ENCODE measurements around the gene NEURL3.
A peak's percentile ranks its signal among the peaks of the same experiment; 100 is the strongest.
"Not testable (repeated sequence)": the region's sequence is repeated elsewhere in the genome, so short reads cannot be mapped to it uniquely, and the experiment has no call there.

NEURL3 gene

DNA sequence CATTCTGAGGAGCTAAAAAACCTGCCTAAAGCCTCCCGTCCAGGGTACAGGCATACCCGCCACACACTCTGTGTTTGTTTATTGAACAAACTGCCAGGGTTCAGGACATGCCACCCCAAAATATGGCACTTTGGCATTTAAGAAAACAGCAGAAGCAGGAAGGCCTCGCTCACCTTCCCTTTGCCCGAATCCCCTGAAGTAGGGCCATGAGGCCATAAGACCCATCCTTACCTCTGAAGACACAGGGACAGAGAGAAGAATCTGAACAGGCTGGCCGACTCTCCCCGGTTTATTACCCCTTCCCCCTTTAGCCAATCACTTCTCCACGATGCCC is 1.7 kb upstream of the NEURL3 start:
- no peak for DNase-seq (ENCODE audit: low spot score)

DNA sequence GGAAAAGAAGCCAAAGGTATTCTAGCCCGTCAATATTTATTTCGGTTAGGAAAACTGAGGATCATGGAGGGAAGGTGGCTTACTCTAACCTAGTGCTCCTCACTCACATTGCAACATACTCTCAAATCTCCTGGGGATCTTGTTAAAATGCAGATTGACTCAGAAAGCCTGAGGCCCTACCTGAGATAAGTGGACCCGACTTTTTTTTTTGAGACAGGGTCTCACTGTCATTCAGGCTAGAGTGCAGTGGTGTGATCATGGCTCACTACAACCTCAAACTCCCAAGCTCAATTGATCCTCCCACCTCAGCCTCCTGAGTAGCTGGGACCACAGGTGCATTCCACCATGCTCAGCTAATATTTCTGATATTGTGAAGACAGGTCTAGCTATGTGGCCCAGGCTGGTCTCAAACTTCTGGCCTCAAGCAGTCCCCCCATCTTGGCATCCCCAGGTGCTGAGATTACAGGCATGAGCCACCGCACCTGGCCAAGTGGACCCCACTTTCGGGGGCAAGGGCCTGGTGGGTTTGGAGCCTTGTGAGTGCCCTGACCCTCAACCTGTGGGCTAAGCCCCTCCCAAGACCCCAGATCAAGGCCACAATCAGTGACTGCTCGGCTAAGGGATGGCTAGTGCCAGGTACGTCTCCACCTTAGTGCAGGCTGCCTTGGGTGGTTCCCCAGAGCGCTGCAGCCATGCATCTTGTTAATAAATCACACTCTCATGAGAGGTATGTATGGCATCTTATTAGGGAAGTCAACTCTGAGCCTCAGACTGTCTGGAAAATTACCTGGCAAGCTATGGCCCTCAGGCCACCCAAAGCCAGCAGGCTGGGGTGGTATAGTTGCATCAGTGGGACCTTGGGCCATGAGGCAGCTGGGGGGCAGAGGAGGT is 1.1 kb upstream of the NEURL3 start:
- no peak for DNase-seq (ENCODE audit: low spot score)

DNA sequence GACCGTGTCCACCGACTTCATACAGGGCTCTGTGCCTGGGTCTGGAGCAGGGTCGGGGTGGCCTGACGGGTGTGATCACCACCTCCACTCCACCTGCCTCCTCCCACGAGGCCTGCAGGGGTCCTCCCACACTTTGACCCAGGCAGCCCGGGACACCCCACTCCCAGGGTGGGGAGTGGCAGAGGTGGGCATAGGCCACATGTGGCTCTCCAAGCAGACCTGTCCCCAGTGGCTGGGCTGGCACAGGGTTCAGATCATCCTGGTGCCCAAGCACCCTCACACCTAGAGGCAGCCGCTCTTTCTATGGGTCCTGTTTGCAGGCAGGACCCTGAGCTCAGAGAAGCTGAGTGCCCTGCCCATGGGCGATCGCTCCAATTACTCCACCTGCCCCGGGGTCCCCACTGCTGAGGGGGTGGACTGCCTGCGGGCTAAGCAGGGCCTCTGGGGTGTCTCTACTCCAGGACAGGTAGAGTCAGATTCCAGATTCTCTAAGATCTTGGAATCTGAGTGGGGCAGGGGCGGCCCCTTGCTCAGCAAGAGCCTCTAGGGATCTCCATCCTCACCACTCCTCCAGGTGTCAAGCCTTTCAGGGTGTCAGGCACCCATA is 1.4 kb downstream of the NEURL3 start:
- DNase-seq (ENCODE audit: low spot score) = no peak

GRCh38 chr2:96502891-96503636 is 2.1 kb downstream of the NEURL3 start:
- DNase-seq (ENCODE audit: low spot score) = no peak

GRCh38 chr2:96501886-96502810 is 3.0 kb downstream of the NEURL3 start:
- DNase-seq (ENCODE audit: low spot score) = no peak

- DNase-seq (ENCODE audit: low spot score) = no peak
Observed at GRCh38 chr2:96501471-96501874, 3.7 kb downstream of the NEURL3 start.

GRCh38 chr2:96500385-96501066 is 4.6 kb downstream of the NEURL3 start:
- no peak for DNase-seq (ENCODE audit: low spot score)

DNA sequence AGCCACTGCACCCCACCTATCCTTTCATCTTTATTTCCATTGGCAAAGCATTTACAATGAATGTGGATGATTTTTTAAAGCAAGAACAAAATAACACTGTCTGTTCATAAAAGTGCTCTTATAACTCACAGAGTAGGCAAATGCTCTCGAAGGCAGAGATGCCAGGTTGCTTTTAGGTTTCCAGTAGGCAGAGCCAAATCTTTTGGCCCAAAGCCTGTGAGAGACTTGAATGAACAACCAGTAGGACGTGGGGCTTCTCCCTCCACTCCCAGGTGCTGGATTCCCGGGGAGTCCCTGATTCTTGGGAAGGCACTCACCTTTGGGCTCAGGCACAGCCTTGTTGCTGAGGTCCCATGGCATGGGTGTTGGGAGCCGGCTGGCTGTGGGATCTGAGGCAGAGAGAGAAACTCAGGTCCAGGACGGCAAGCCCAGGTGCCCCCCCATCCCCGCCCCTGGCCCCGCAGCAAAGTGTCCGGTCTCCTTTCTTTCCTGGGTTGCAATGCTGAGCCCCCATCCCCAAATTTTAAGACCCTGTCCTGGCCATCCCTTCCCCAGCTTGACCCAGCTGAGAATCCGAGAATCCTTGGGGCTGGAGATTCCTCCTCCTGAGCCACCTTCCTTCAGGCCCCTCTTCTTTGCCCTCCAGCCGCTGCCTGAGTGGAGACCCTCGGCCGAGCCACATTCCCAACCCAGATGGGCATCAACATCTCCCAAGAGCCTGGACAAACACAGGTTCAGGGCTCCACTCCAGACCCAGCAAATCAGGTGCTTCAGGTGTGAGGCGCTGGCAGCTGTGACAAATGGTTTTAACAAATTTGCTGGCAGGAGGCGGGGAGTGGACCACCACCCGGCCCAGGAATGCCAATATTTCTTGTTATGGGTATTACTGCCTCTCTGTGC is 5.8 kb downstream of the NEURL3 start:
- DNase-seq (ENCODE audit: low spot score) = no peak

DNA sequence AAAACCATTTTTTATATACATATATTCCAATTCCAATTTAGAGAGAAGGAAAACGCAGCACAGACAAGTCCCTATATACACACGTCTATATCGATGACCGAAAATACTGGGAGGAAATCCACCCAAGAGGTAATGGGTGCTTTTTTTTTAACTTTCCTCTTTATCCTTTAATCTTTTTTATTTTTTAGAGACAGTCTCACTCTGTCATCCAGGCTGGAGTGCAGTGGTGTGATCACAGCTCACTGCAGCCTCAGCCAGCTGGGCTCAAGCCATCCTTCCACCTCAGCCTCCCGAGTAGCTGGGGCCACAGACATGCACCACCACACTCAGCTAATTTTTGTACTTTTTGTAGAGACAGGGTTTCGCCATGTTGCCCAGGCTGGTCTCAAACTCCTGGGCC is 6.5 kb downstream of the NEURL3 start:
- DNase-seq (ENCODE audit: low spot score) = not testable (repeated sequence)

DNA sequence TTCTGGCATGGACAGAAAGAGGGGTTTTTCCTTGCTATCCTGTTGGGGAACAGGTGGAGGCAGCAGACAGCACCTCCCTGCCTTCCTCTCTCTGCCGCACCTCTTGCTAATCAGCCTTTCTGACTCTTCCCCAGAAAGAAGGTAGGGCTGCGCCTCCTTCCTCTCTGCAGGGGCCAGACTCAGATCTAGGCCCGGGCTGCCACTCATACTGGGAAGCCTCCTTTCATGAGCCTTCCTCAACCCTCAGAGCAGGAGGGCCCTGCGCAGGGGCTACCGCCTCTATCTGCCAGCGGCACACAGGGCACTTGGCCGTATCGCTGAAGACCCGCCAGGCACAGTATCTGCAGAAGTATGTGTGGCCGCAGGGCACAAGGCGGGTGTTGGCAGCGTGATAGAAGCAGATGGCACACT is 7.1 kb downstream of the NEURL3 start:
- DNase-seq (ENCODE audit: low spot score) = no peak

DNA sequence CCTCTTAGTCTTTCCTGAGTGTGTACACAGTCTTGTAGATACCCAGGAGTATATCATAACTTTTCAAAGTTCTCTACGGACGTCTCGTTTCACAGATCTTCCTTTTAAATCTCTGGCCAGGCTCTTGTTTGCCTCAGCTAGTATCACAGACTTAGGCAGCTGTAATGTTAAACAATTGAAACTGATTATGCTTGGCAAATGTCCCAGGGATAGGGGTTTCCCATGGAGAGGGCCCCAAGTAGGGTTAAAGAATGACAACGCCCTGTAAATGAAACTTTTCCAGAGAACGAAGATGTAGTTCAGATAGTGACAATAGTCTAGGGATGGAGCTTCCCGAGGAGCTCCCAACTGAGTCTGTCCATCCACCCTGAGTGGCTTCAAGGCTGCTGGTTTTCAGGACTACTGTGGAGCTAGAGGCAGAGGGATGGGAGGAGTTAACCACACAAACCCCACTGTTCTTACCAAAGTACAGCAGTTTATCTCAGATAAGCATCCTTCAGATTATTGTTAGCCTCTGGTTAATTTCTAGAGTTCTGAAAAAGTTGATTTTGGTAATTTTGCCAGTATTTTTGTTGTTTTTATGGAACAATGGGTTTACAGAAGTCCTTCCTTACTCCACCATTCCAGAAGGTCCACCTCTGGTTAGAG is 9.1 kb downstream of the NEURL3 start:
- DNase-seq (ENCODE audit: low spot score) = no peak

DNA sequence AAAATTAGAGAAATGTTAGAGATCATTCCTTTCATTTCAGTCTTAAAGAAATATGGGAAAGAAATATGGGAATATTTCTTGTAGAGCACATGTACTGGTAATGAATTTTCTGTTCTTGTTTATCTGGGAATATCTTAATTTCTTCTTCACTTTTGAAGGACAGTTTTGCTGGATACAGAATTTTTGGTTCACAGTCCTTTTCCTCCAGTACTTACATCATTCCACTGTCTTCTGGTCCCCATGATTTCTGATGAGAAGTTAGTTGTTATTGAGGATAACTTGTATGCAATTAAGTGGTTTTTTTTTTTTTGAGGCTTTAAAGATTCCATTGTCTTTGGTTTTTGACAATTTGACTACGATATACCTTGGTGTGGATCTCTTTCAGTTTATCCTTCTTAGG is 11.0 kb downstream of the NEURL3 start:
- no peak for DNase-seq (ENCODE audit: low spot score)

- no peak for DNase-seq (ENCODE audit: low spot score)
Observed at GRCh38 chr2:96493072-96493471, 12.1 kb downstream of the NEURL3 start.

DNA sequence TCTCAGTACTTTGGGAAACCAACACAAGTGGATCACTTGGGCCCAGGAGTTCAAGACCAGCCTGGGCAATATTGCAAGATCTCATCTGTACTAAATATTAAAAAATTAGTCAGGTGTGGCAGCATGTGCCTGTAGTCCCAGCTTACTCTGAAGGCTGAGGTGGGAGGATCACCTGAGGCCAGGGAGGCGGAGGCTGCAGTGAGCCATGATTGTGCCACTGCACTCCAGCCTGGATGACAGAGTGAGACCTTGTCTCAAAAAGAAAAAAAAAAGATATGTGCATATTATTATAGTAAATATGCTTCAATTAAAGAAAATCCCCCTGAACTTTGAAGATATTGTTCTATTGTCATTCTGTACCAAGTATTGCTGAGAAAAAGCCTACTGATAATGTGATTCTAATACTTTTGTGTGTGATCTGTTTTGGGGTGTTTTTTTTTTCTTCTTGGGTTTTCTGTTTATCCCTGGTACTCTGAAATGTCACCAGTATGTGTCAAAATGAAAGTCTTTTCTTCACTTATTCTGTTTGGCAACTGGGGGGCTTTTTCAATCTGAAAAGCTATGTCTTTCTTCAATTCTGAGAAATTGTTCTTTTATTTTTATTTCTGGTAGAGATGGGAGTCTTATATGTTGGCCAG is 13.2 kb downstream of the NEURL3 start:
- DNase-seq (ENCODE audit: low spot score) = no peak

DNA sequence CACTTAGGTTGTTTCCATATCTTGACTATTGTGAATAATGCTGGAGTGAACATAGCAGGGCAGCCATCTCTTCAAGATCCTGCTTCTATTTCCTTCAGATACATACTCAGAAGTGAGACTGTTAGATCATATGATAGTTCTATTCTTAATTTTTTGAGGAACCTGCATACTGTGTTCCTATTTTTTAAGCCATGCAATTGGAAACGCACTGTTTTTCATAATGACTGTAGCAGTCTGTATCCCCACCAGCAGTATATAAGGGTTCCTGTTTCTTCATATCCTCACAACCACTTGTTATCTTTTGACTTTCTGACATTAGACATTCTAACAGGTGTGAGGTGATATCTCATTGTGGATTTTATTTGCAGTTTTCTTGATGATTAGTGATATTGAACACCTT is 15.5 kb downstream of the NEURL3 start:
- no peak for DNase-seq (ENCODE audit: low spot score)

DNA sequence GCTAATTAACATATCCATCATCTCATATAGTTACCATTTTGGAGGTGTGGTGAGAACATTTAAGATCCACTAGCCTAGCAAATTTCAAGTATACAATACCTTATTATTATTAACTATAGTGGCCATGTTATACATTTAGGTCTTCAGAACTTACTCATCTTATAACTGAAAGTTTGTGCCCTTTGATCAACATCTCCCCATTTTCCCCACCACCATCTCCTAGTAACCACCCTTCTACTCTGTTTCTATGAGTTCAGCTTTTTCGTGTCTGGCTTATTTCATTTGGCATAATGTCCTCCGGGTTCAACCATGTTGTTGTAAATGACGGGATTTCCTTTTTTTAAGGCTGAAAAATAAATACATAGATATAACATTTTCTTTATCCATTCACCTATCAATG is 15.9 kb downstream of the NEURL3 start:
- DNase-seq (ENCODE audit: low spot score) = no peak

- no peak for DNase-seq (ENCODE audit: low spot score)
Observed at GRCh38 chr2:96486696-96487095, 18.5 kb downstream of the NEURL3 start.

DNA sequence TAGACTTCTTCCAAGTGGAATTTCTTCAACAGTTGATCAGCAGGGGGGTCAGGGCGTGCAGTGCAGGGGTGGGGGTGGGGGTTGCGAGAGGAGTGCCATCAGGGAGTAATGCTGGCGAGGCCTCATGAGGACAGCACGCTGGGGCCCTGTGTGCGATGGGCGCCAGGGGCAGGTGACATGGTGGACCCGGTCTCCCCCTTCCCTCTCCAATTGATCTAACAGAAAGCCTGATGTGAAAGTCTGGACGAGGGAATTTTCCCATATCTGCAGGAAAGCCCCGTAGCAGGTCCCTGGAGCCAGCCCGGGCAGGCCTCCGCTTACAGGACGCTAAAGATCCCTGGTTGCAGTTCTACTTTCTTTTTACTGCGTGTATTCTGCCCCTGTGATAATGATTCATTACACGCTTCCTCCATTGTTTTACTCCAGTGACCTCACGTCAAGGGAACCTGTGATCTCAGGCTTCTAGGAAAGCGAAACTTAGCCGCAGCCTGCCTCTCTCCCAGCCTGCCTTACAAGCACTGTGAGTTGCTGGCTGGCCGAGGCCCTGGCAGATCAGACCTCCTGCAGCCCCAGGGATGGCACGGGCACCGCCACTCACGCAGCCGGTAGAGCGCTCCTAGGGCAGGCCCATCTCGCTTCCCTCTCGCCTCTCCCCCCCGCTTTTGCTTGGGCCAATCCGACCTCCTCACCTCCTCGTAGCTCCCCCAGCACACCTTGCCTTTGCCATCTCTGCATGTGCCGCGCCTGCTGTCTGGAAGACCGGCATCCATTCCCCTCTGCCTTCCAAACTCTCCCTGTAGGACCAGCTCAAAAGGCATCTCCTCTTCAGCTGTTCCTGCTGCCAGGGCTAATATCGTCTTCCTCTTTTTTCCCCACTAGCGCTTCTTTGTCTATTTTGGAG is 19.2 kb downstream of the NEURL3 start:
- peak; percentile 92 for DNase-seq (ENCODE audit: low spot score)
